ENCODE measurements around the gene PARD6G. TPM values are rescaled to one million over a fixed set of nuclear protein-coding genes. Genes with fewer than 3 reads are reported as not detected.

PARD6G gene
- total RNA-seq, 1 donor from 2014 or later = 3.6 TPM

- no peak for DNase-seq (ENCODE audit: low spot score)
Measured at GRCh38 chr18:80191264-80191663, 56.0 kb downstream of the PARD6G start.

DNA sequence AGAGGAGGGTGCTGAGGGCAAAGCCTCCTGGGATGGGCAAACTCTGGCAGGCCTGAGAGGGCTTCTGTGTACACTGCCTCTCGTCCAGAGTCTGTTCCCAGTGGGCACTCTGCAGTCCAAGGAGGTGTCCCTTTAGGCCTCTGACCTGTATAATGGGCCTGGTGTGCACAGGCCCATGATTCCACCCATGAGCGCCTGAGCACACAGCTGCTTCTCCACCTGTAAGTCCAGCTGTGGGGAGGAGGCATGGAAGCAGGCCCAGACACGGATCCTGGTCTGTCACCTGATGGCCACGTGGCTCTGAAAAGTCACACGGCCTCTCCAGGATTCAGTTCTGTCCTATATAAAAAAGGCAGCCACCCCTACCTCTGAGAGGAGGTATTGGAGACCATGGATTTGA is 57.0 kb downstream of the PARD6G start:
- no peak for DNase-seq (ENCODE audit: low spot score)

- no peak for DNase-seq (ENCODE audit: low spot score)
Measured at GRCh38 chr18:80189531-80189865, 57.8 kb downstream of the PARD6G start.

GRCh38 chr18:80188643-80189530 is 58.4 kb downstream of the PARD6G start:
- no peak for DNase-seq (ENCODE audit: low spot score)

DNA sequence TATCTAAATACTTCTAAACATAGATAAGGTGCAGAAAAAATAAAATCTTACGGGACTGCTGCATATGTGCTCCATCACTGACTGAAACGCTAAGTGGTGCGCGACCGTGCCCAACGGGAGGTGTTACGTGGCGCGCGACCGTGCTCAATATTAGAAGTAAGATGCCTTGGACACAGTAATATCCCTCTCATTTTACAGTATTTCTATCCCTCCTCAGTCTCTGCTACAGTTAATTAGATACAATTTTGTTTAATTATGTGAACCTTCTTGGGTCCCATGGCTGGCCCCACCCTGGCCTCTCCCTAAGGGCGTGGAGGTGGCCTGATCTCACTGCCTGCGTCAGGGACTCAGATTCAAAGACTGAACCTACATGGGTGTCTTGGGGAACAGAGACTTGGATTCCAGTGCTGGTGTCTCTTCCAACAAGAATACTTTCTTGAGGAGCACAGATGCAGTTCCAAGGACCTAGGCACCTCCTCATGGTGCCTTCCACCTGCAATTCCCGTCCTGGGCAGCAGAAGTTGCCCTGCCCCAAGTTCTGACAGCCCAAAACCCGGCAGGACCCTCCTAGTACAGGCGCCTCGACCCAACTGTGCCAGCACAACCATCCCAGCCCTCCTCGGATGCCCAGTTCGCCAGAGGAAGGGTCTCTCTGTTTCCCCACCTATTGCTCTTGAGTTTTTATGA is 59.2 kb downstream of the PARD6G start:
- no peak for DNase-seq (ENCODE audit: low spot score)

GRCh38 chr18:80185545-80185944 is 61.8 kb downstream of the PARD6G start:
- DNase-seq (ENCODE audit: low spot score) = no peak

DNA sequence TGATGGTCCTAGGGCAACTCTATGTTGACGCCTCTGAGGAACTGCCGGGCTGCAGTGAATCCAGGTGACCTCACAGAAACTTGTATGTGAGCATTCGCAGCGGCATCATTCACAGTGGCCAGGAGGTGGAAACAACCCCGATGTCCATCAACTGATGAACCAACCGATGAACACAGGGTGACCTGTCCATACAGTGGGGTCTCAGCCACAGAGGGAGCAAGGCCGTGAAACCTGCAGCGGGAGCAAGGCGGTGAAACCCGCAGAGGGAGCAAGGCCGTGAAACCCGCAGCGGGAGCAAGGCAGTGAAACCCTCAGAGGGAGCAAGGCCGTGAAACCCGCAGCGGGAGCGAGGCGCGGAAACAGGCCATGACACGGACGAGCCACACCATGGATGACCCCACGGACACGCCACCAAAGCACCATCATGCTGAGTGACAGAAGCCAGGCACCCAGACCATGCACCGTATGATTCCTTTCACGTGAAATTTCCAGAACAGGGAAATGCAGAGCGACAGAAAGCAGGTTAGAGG is 63.0 kb downstream of the PARD6G start:
- DNase-seq (ENCODE audit: low spot score) = no peak

- DNase-seq (ENCODE audit: low spot score) = no peak
Measured at GRCh38 chr18:80183273-80184050, 63.9 kb downstream of the PARD6G start.

GRCh38 chr18:80182855-80183254 is 64.5 kb downstream of the PARD6G start:
- no peak for DNase-seq (ENCODE audit: low spot score)

- DNase-seq (ENCODE audit: low spot score) = no peak
Measured at GRCh38 chr18:80181642-80182461, 65.5 kb downstream of the PARD6G start.

- DNase-seq (ENCODE audit: low spot score) = no peak
Measured at GRCh38 chr18:80180778-80181564, 66.3 kb downstream of the PARD6G start.

DNA sequence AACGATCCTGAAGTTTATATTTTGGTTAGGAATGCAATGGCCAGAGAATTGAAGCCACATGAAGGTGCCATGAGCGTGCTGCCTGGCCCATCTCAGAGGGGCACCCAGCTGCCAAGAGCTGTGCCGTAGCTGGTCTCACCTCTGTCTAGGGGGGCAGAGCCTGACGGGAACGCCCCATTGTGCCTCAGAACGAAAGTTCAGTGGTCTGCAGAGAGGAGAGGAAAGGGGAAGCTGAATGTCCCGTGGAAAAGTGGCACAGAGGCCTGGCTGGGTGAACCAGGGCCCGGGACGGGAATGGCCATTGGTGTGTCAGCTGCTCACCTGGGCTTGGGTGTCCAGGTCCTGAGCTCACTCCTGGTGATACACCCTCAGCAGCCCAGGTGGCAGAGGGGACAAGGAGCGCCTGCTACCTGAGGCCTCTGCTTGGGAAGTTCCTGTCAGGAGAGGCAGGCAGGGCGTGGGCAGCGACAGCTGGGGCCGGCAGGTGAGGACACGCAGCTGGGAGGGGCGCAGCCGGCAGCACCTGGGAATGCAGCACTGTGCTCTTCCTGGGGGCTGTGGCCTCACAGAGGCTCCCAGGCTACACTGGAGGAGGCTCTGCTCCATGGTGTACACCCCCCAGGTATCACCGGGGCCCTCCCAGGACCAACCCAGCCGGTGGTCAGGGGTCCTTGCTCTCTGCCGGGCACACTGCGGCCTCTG is 67.3 kb downstream of the PARD6G start:
- no peak for DNase-seq (ENCODE audit: low spot score)

GRCh38 chr18:80178935-80179818 is 68.1 kb downstream of the PARD6G start:
- DNase-seq (ENCODE audit: low spot score) = peak; percentile 69

- DNase-seq (ENCODE audit: low spot score) = no peak
Measured at GRCh38 chr18:80177128-80177527, 70.2 kb downstream of the PARD6G start.

DNA sequence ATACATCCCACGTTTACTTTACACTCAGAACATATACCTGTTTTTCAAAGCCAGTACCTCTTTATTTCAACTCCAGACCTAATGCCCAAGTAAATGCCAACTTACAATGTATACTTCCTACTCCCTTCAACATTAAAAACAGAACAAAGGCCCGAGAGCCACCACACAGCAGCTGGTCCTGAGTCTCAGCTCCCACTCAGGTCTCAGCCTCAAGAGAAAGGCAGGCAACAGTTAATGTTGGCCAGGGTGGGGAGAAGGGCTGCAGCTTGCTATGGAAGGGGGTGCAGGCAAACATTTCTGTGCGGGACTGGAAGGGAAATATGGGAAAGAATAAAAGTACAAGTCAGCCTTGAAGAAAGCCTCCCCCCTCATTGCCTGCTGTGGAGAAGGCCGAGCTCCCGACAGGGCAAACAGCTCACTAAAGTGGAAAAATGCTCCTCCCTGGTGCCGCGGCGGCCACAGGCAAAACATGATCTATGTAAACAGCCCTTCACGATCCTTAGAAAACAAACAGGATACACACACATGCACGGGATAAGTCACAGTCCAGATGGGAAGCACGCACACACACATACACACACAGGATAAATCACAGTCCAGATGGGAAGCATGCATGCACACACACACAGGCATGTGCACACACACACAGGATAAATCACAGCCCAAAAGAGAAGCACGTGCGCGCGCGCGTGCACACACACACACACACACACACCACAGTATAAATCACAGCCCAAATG is 70.8 kb downstream of the PARD6G start:
- DNase-seq (ENCODE audit: low spot score) = no peak

DNA sequence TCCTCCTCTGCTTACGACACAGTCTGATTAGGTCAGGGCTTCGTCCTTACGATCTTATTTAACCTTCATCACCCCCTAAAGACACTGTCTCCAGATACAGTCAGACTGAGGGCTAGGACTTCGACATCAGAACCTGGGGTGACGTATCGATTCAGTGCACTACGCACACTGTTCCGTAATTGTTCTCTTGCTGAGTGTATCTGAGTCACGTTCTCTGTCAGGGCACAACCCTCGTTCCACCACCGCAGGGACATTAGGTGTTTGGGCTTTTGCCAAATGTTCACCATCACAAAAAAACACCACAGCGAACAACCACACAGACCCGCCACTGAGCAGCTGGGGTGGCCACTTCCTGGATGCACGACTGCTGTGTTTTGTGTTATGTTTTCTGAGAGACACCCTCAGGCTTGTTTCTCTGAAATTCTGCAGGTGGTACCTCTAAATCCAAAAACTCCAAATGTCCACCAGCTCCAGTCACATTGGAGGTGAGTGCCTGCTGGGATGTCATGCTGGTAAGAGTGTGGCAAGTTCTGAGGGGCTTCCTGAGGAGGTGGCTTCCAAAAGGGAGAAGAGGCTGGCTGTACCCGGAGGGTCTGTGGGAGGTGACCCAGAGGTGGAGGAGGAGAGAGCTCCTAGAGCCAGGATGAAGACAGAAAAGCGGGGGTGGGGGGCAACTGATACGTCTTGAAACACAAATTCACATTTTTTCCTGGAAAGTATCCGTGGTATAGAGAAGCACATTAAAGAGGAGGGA is 71.7 kb downstream of the PARD6G start:
- no peak for DNase-seq (ENCODE audit: low spot score)

- DNase-seq (ENCODE audit: low spot score) = no peak
Measured at GRCh38 chr18:80173060-80173459, 74.3 kb downstream of the PARD6G start.

All from mesenteric fat pad (tissue), 1 donor.